K562 (cell line): Measurements from ENCODE around the gene BGLAP. TPM values are rescaled to one million over a fixed set of nuclear protein-coding genes. Genes with fewer than 3 reads are reported as not detected.

Experiments used
- ATAC-seq: fragments of 200-7000 bp; cut with Tn5 transposase; 3 replicates; pipeline ENCODE4 v1.9.1; 2020; ENCODE audit warnings: moderate library complexity
- BruUV-seq: library from RNA; stranded (reverse); fragments of 400-500 nt; replicated peaks from 2 replicates; lab custom pipeline; 2021; lab: Mats Ljungman, UMichigan
- CTCF ChIA-PET: fragments of 300-600 bp; formaldehyde crosslinking; extraction: SDS; loops from one replicate; lab custom pipeline; 2021; ENCODE audit warnings: low intra/inter-chr PET ratio; lab: Yijun Ruan, JAX
- POLR2A ChIA-PET: fragments of 300-600, 350-650 bp; sonication (Branson Sonifier 250); formaldehyde crosslinking; extraction: SDS; loops from one replicate; lab custom pipeline; 2021; ENCODE audit warnings: antibody characterized with exemption, inconsistent platforms; lab: Yijun Ruan, JAX
- DNase-seq, 4 experiments: peaks; one replicate each; pipeline versions ENCODE4 v3.0.0 to v3.0.0-alpha.2; 2011 to 2018; ENCODE audit warnings: low spot score in 3 of 4, mixed read lengths in 3 of 4; ENCODE audit errors: extremely low read depth in 1 of 4
- FAIRE-seq: peaks from 2 replicates; lab custom pipeline; 2011; peaks lifted over from hg19 to GRCh38; lab: Jason Lieb, UNC
- H2AFZ ChIP-seq: 2 replicates; pipeline ENCODE4 v1.6.0; 2011; ENCODE audit warnings: low read depth, low read length, control low read depth, inconsistent platforms
- H3K27ac ChIP-seq: fragments of 200-600 bp; 3 replicates; pipeline ENCODE4 v1.8.0; 2011; ENCODE audit warnings: low read depth, mild to moderate bottlenecking, control low read depth, inconsistent platforms, low read length, moderate library complexity, mixed read lengths; ENCODE audit errors: extremely low read depth
- H3K27me3 ChIP-seq, 2 experiments: fragments of 300-600 bp in 1 of 2; 2 replicates in 1 of 2; 3 replicates in 1 of 2; pipeline versions ENCODE4 v1.6.0 to v1.8.0; 2011; ENCODE audit warnings: inconsistent platforms in 2 of 2, low read length in 2 of 2, mild to moderate bottlenecking in 1 of 2, mixed read lengths in 1 of 2, moderate library complexity in 1 of 2; ENCODE audit not compliant: control insufficient read depth in 2 of 2, insufficient read depth in 2 of 2
- H3K36me3 ChIP-seq: fragments of 300-600 bp; 3 replicates; pipeline ENCODE4 v1.8.0; 2011; ENCODE audit warnings: mild to moderate bottlenecking, low read length, inconsistent platforms; ENCODE audit not compliant: control insufficient read depth, insufficient read depth
- H3K4me1 ChIP-seq, 2 experiments: fragments of 200-600 bp in 1 of 2; replicated peaks in 1 of 2; 2 replicates in 1 of 2; 3 replicates in 1 of 2; pipeline versions ENCODE4 v1.5.1 to v1.8.0; 2011; ENCODE audit warnings: inconsistent platforms in 2 of 2, low read length in 2 of 2, mild to moderate bottlenecking in 1 of 2, mixed read lengths in 1 of 2, moderate library complexity in 1 of 2; ENCODE audit not compliant: control insufficient read depth in 2 of 2, insufficient read depth in 2 of 2
- H3K4me2 ChIP-seq: 2 replicates; pipeline ENCODE4 v1.6.1; 2011; ENCODE audit warnings: low read length, control low read depth, inconsistent platforms, mixed read lengths; ENCODE audit not compliant: insufficient read depth
- H3K4me3 ChIP-seq: fragments of 200-600 bp; sonication (generic), shearing (Covaris generic); 2 replicates; pipeline ENCODE4 v1.5.1; 2016; ENCODE audit warnings: control low read depth, inconsistent platforms
- H3K79me2 ChIP-seq: fragments of 200-600 bp; 3 replicates; pipeline ENCODE4 v1.8.0; 2011; ENCODE audit warnings: low read length, inconsistent platforms; ENCODE audit not compliant: control insufficient read depth, insufficient read depth
- H3K9ac ChIP-seq, 2 experiments: 2 replicates each; pipeline versions ENCODE4 v1.6.0 to v1.6.1; 2011; ENCODE audit warnings: low read depth in 2 of 2, low read length in 2 of 2, control low read depth in 1 of 2, inconsistent platforms in 1 of 2, mild to moderate bottlenecking in 1 of 2, mixed read lengths in 1 of 2; ENCODE audit not compliant: insufficient read depth in 1 of 2
- H3K9me1 ChIP-seq: one replicate; pipeline ENCODE4 v1.6.0; 2011; ENCODE audit warnings: inconsistent platforms, mild to moderate bottlenecking, low read length, moderate library complexity; ENCODE audit not compliant: control insufficient read depth, insufficient read depth
- H3K9me3 ChIP-seq: replicated peaks from 2 replicates; pipeline ENCODE4 v1.5.1; 2011; ENCODE audit warnings: low read depth, low read length, inconsistent platforms; ENCODE audit not compliant: control insufficient read depth, insufficient read depth
- H4K20me1 ChIP-seq: replicated peaks from 2 replicates; pipeline ENCODE4 v1.6.1; 2011; ENCODE audit warnings: low read length, inconsistent platforms, mixed read lengths; ENCODE audit not compliant: control insufficient read depth, insufficient read depth
- BDP1 ChIP-seq: IDR thresholded peaks from 3 replicates; pipeline ENCODE4 v1.6.1; 2011; ENCODE audit not compliant: insufficient read length, insufficient read depth
- CREBBP ChIP-seq: IDR thresholded peaks from one replicate; pipeline ENCODE4 v1.6.1; 2012; ENCODE audit warnings: low read depth, mild to moderate bottlenecking, control low read depth, inconsistent platforms, low read length
- LCOR ChIP-seq: sonication (generic); formaldehyde crosslinking; IDR thresholded peaks from 2 replicates; pipeline ENCODE4 v1.8.0; 2022; ENCODE audit warnings: mild to moderate bottlenecking, missing genetic modification reagents
- XRCC4 ChIP-seq: IDR thresholded peaks from one replicate; pipeline ENCODE4 v1.6.1; 2011; ENCODE audit not compliant: insufficient read depth, insufficient read length; ENCODE audit errors: extremely low read depth
- ZNF780A ChIP-seq: fragments of 250-450 bp; sonication (Bioruptor Pico); IDR thresholded peaks from 2 replicates; pipeline ENCODE4 v1.5.0; 2021; ENCODE audit warnings: mild to moderate bottlenecking
- WGBS: fragments of 100-300 bp; shearing (Covaris generic); methylation state at CpG from one replicate; pipeline ENCODE4 v1.1.6; 2016; ENCODE audit warnings: low coverage, mixed read lengths; ENCODE audit not compliant: insufficient coverage; ENCODE audit errors: missing lambda C conversion rate; 5-methylcytosine and 5-hydroxymethylcytosine counted together
- in situ Hi-C: fragments of 300-500 bp; cut with MboI; formaldehyde crosslinking; loops from 4 replicates; pipeline ENCODE4 v1.15.0; 2018; ENCODE audit warnings: inconsistent platforms, mixed read lengths
- intact Hi-C: fragments of 100-400 bp; cut with micrococcal nuclease; formaldehyde crosslinking; loops from 2 replicates; pipeline ENCODE4 v1.14.2; 2022
- polyA plus RNA-seq, 8 experiments: library from polyadenylated mRNA; depleted of rRNA in 4 of 8; stranded (reverse) in 5 of 8; unstranded in 3 of 8; fragments of >200 nt; fragmentation: Nextera tagmentation in 2 of 8; fragmentation: Illumina TruSeq in 1 of 8; extraction: Ambion mirVana in 2 of 8; extraction: Trizol in 1 of 8; gene quantifications; 2 replicates each; pipeline versions ENCODE4 v1.2.1 to v1.2.3, GENCODE V29; 2011 to 2014; ENCODE audit warnings: inconsistent platforms in 1 of 8, missing spikeins in 1 of 8
- total RNA-seq, 7 experiments: library from RNA; depleted of rRNA in 6 of 7; stranded (reverse); fragments of >200 nt in 6 of 7; fragmentation: Illumina TruSeq in 2 of 7; extraction: Trizol in 2 of 7; gene quantifications; 2 replicates each; pipeline versions ENCODE4 v1.2.1 to v1.2.3, GENCODE V29; 2011 to 2021; ENCODE audit warnings: low replicate concordance in 1 of 7
- TF ChIP-seq, protein P1 (sequence below): fragments of 450-650 bp; IDR thresholded peaks from 2 replicates; pipeline ENCODE4 v1.6.1; 2017; ENCODE audit warnings: antibody characterized with exemption, mild to moderate bottlenecking
- TF ChIP-seq, protein P2 (sequence below): sonication (generic); formaldehyde crosslinking; IDR thresholded peaks from 2 replicates; pipeline ENCODE4 v1.5.0; 2020; ENCODE audit warnings: missing genetic modification reagents
- TF ChIP-seq, protein P3 (sequence below): sonication (generic); formaldehyde crosslinking; IDR thresholded peaks from 2 replicates; pipeline ENCODE4 v1.4.0; 2020; ENCODE audit warnings: mild to moderate bottlenecking, missing genetic modification reagents
- TF ChIP-seq, protein P4 (sequence below): sonication (generic); formaldehyde crosslinking; IDR thresholded peaks from 2 replicates; pipeline ENCODE4 v1.9.0; 2022; ENCODE audit warnings: mild to moderate bottlenecking, missing genetic modification reagents

Gene BGLAP
- total and polyA plus RNA-seq, 9 of the 15 experiments (the other 6 are each of a cell fraction or from before 2014, with no cell fraction given): 0.15 to 1.4 (median 0.28) TPM; not detected in 3

DNA sequence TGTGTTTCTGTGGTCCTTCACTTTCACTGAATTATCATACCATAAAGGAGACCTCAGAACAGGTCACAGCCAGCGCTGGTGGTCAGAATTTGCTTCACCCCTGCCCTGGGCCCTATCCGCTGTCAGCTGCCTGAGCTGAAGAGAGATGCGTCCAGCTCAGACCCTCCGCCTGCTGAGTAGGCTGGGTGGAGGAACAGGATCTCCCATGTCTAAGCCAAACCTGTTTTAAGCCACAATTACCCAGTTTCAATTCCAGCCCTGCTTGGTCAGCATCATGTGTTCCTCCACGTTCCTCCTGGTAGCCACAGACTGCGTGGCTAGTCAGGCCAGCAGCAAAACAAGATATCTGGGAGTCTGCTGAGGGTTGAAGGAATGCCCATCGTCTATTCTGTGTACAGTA, 13.5 kb upstream of the BGLAP start:
- peaks cover 9 to 14% of the 10 kb centered on the region in 2 experiments; a peak in 4 of 5 replicates for H3K4me1 ChIP-seq
- ATAC-seq (no peak), FAIRE-seq (no peak), DNase-seq (no peak)
- H3K79me2 ChIP-seq: no peaks in the 10 kb centered on the region
- TF ChIP-seq LCOR: no peak
- TF ChIP-seq CREBBP: no peak
- TF ChIP-seq, protein P1, sequence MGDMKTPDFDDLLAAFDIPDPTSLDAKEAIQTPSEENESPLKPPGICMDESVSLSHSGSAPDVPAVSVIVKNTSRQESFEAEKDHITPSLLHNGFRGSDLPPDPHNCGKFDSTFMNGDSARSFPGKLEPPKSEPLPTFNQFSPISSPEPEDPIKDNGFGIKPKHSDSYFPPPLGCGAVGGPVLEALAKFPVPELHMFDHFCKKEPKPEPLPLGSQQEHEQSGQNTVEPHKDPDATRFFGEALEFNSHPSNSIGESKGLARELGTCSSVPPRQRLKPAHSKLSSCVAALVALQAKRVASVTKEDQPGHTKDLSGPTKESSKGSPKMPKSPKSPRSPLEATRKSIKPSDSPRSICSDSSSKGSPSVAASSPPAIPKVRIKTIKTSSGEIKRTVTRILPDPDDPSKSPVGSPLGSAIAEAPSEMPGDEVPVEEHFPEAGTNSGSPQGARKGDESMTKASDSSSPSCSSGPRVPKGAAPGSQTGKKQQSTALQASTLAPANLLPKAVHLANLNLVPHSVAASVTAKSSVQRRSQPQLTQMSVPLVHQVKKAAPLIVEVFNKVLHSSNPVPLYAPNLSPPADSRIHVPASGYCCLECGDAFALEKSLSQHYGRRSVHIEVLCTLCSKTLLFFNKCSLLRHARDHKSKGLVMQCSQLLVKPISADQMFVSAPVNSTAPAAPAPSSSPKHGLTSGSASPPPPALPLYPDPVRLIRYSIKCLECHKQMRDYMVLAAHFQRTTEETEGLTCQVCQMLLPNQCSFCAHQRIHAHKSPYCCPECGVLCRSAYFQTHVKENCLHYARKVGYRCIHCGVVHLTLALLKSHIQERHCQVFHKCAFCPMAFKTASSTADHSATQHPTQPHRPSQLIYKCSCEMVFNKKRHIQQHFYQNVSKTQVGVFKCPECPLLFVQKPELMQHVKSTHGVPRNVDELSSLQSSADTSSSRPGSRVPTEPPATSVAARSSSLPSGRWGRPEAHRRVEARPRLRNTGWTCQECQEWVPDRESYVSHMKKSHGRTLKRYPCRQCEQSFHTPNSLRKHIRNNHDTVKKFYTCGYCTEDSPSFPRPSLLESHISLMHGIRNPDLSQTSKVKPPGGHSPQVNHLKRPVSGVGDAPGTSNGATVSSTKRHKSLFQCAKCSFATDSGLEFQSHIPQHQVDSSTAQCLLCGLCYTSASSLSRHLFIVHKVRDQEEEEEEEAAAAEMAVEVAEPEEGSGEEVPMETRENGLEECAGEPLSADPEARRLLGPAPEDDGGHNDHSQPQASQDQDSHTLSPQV: no peak
- no peak for TF ChIP-seq XRCC4
- TF ChIP-seq, protein P2, sequence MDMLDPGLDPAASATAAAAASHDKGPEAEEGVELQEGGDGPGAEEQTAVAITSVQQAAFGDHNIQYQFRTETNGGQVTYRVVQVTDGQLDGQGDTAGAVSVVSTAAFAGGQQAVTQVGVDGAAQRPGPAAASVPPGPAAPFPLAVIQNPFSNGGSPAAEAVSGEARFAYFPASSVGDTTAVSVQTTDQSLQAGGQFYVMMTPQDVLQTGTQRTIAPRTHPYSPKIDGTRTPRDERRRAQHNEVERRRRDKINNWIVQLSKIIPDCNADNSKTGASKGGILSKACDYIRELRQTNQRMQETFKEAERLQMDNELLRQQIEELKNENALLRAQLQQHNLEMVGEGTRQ (CRISPR knock-in tag): no peak
- no peak for TF ChIP-seq ZNF780A
- TF ChIP-seq, protein P3, sequence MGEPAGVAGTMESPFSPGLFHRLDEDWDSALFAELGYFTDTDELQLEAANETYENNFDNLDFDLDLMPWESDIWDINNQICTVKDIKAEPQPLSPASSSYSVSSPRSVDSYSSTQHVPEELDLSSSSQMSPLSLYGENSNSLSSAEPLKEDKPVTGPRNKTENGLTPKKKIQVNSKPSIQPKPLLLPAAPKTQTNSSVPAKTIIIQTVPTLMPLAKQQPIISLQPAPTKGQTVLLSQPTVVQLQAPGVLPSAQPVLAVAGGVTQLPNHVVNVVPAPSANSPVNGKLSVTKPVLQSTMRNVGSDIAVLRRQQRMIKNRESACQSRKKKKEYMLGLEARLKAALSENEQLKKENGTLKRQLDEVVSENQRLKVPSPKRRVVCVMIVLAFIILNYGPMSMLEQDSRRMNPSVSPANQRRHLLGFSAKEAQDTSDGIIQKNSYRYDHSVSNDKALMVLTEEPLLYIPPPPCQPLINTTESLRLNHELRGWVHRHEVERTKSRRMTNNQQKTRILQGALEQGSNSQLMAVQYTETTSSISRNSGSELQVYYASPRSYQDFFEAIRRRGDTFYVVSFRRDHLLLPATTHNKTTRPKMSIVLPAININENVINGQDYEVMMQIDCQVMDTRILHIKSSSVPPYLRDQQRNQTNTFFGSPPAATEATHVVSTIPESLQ (CRISPR knock-in tag): no peak
- no peak for TF ChIP-seq BDP1
- TF ChIP-seq, protein P4, sequence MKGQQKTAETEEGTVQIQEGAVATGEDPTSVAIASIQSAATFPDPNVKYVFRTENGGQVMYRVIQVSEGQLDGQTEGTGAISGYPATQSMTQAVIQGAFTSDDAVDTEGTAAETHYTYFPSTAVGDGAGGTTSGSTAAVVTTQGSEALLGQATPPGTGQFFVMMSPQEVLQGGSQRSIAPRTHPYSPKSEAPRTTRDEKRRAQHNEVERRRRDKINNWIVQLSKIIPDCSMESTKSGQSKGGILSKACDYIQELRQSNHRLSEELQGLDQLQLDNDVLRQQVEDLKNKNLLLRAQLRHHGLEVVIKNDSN (CRISPR knock-in tag): no peak
- 76% methylated on average over 7 of the region's 7 CpGs for WGBS
- no peak overlapping the region for H2AFZ ChIP-seq
- no peaks in the 10 kb centered on the region for H4K20me1 ChIP-seq
- 0 out of 3 replicates have a peak overlapping the region, but pooled peaks have one; percentile 22 for H3K27ac ChIP-seq
- no peak overlapping the region for H3K4me3 ChIP-seq
- H3K36me3 ChIP-seq: peaks cover 23% of the 10 kb centered on the region; the same call in 2 of the 3 replicates
- ChIA-PET CTCF (interaction anchor here (0.7 kb wide), 1 partner anchor 88 kb away, joined by 4 read pairs; no protein-coding TSS in a partner anchor), POLR2A (interaction anchor here (1.4 kb wide), 1 partner anchor 16 kb away, joined by 4 read pairs; the partner anchor contains the start of gene PMF1)
- no TSS peak for BruUV-seq
- no peaks in the 10 kb centered on the region for H3K9me3 ChIP-seq
- H3K27me3 ChIP-seq: no peaks in the 10 kb centered on the region
- no peaks in the 10 kb centered on the region for H3K9me1 ChIP-seq
- in situ Hi-C loops: no loop called here
- no peak overlapping the region for H3K9ac ChIP-seq
- H3K4me2 ChIP-seq: no peak overlapping the region
- intact Hi-C loops: loop anchor here (5.0 kb wide), 1 partner anchor 131 kb away; no protein-coding TSS in a partner anchor
